G401.6 (cell line): ENCODE results near the gene RIIAD1.
"Not testable (repeated sequence)": the region's sequence is repeated elsewhere in the genome, so short reads cannot be mapped to it uniquely, and the experiment has no call there.

Experiments used
- FAIRE-seq: peaks from 2 replicates; lab custom pipeline; 2012; peaks lifted over from hg19 to GRCh38; lab: Jason Lieb, UNC

RIIAD1 gene

GRCh38 chr1:151737026-151737425 is 15.7 kb downstream of the RIIAD1 start:
- FAIRE-seq: no peak

- FAIRE-seq: no peak
These were observed 16.2 kb downstream of the RIIAD1 start for GRCh38 chr1:151737479-151737878.

GRCh38 chr1:151739590-151740355 is 18.5 kb downstream of the RIIAD1 start:
- FAIRE-seq: no peak

- no peak for FAIRE-seq
These were observed 20.2 kb downstream of the RIIAD1 start for GRCh38 chr1:151741516-151741915.

GRCh38 chr1:151756291-151756690 is 35.0 kb downstream of the RIIAD1 start:
- FAIRE-seq: no peak

GRCh38 chr1:151759241-151759640 is 37.9 kb downstream of the RIIAD1 start:
- FAIRE-seq: no peak

- FAIRE-seq: no peak
These were observed 39.5 kb downstream of the RIIAD1 start for GRCh38 chr1:151760597-151761385.

- FAIRE-seq: peak; percentile 25
These were observed 41.9 kb downstream of the RIIAD1 start, which contains the start of gene MRPL9 for GRCh38 chr1:151762941-151763921. MRPL9 (minus strand) TSS chr1:151763496; CDS start chr1:151763479, 17 bp downstream.

- no peak for FAIRE-seq
These were observed 42.7 kb downstream of the RIIAD1 start for GRCh38 chr1:151763990-151764389.

- not testable (repeated sequence) for FAIRE-seq
These were observed 47.2 kb downstream of the RIIAD1 start for GRCh38 chr1:151768351-151769066.

- FAIRE-seq: not testable (repeated sequence)
These were observed 47.9 kb downstream of the RIIAD1 start for GRCh38 chr1:151769270-151769669.

GRCh38 chr1:151773702-151774101 is 52.4 kb downstream of the RIIAD1 start:
- no peak for FAIRE-seq

GRCh38 chr1:151774256-151774922 is 53.1 kb downstream of the RIIAD1 start:
- no peak for FAIRE-seq

GRCh38 chr1:151775894-151776664 is 54.8 kb downstream of the RIIAD1 start:
- no peak for FAIRE-seq

GRCh38 chr1:151776665-151777062 is 55.3 kb downstream of the RIIAD1 start:
- FAIRE-seq: no peak

- peak; percentile 33 for FAIRE-seq
These were observed 56.0 kb downstream of the RIIAD1 start for GRCh38 chr1:151777317-151777716.
